Liver (tissue), 3 donors: ENCODE measurements around the gene TMEM129.

Experiments used
- FOXA1 ChIP-seq: IDR thresholded peaks from 2 replicates; pipeline ENCODE4 v1.6.1; 2016; ENCODE audit warnings: antibody characterized with exemption
- GABPA ChIP-seq, 2 donors: IDR thresholded peaks in 1 of 2; conservative IDR thresholded peaks in 1 of 2; 2 replicates each; pipeline ENCODE4 v1.6.1; 2016; ENCODE audit warnings: antibody characterized with exemption in 2 of 2, mild to moderate bottlenecking in 1 of 2, moderate library complexity in 1 of 2
- JUND ChIP-seq, 2 donors: IDR thresholded peaks; 2 replicates each; pipeline ENCODE4 v1.6.1; 2016; ENCODE audit warnings: antibody characterized with exemption in 2 of 2
- RXRA ChIP-seq, 2 donors: IDR thresholded peaks; 2 replicates each; pipeline ENCODE4 v1.6.1; 2017 to 2018; ENCODE audit warnings: antibody characterized with exemption in 2 of 2, mild to moderate bottlenecking in 1 of 2
- YY1 ChIP-seq: IDR thresholded peaks from 2 replicates; pipeline ENCODE4 v1.6.1; 2016; ENCODE audit warnings: antibody characterized with exemption, mild to moderate bottlenecking
- TF ChIP-seq, protein P1 (sequence below): fragments of 150-350 bp; IDR thresholded peaks from 2 replicates; pipeline ENCODE4 v1.5.1; 2017; ENCODE audit warnings: improper control_type of control experiment, low read depth, low read length; ENCODE audit not compliant: missing input control
- TF ChIP-seq, protein P2 (sequence below): IDR thresholded peaks from 2 replicates; pipeline ENCODE4 v1.6.1; 2016; ENCODE audit warnings: antibody characterized with exemption, mild to moderate bottlenecking
- donor health status: healthy.
- donor health status: healthy.

DNA sequence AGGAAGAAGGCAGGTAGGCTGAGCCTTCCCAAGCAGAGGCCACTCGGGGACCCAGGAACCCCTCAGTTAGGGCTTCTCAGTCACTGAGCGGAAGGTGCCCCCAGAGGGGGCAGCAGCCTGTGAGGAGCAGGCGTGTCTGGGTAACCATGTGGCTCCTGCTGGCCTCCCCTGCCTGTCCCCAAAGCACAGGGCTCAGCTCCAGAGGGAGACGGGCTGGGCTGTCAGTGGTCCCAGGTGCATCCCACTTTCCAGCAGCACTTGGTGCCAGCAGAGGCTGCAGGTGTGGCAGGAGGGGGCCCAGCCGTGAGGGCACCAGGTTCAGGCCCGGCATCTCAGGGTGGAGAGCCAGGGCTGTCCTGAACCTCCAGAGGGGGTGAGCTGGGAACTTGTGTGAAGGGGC lies 22.9 kb upstream of the TMEM129 start:
- TF ChIP-seq YY1 (no peak), GABPA (IDR thresholded peaks at IDR 0.05 in 1 of 2, conservative IDR thresholded peaks at IDR 0.05 in 1 of 2) (no peak), RXRA (IDR thresholded peaks at IDR 0.05) (no peak), FOXA1 (no peak), JUND (IDR thresholded peaks at IDR 0.05) (no peak)
- TF ChIP-seq, protein P1, sequence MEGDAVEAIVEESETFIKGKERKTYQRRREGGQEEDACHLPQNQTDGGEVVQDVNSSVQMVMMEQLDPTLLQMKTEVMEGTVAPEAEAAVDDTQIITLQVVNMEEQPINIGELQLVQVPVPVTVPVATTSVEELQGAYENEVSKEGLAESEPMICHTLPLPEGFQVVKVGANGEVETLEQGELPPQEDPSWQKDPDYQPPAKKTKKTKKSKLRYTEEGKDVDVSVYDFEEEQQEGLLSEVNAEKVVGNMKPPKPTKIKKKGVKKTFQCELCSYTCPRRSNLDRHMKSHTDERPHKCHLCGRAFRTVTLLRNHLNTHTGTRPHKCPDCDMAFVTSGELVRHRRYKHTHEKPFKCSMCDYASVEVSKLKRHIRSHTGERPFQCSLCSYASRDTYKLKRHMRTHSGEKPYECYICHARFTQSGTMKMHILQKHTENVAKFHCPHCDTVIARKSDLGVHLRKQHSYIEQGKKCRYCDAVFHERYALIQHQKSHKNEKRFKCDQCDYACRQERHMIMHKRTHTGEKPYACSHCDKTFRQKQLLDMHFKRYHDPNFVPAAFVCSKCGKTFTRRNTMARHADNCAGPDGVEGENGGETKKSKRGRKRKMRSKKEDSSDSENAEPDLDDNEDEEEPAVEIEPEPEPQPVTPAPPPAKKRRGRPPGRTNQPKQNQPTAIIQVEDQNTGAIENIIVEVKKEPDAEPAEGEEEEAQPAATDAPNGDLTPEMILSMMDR, result no peak
- TF ChIP-seq, protein P2, sequence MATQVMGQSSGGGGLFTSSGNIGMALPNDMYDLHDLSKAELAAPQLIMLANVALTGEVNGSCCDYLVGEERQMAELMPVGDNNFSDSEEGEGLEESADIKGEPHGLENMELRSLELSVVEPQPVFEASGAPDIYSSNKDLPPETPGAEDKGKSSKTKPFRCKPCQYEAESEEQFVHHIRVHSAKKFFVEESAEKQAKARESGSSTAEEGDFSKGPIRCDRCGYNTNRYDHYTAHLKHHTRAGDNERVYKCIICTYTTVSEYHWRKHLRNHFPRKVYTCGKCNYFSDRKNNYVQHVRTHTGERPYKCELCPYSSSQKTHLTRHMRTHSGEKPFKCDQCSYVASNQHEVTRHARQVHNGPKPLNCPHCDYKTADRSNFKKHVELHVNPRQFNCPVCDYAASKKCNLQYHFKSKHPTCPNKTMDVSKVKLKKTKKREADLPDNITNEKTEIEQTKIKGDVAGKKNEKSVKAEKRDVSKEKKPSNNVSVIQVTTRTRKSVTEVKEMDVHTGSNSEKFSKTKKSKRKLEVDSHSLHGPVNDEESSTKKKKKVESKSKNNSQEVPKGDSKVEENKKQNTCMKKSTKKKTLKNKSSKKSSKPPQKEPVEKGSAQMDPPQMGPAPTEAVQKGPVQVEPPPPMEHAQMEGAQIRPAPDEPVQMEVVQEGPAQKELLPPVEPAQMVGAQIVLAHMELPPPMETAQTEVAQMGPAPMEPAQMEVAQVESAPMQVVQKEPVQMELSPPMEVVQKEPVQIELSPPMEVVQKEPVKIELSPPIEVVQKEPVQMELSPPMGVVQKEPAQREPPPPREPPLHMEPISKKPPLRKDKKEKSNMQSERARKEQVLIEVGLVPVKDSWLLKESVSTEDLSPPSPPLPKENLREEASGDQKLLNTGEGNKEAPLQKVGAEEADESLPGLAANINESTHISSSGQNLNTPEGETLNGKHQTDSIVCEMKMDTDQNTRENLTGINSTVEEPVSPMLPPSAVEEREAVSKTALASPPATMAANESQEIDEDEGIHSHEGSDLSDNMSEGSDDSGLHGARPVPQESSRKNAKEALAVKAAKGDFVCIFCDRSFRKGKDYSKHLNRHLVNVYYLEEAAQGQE, result no peak
